Calu3 (cell line): Measurements from ENCODE around the gene MT2A. TPM values are rescaled to one million over a fixed set of nuclear protein-coding genes. Genes with fewer than 3 reads are reported as not detected.

ENCODE experiments used
- BruUV-seq: library from RNA; stranded (reverse); fragments of 400-500 nt; replicated peaks from 2 replicates; lab custom pipeline; 2021; lab: Mats Ljungman, UMichigan
- CTCF ChIA-PET: fragments of 300-600 bp; sonication (Branson Sonifier 250); formaldehyde crosslinking; loops from one replicate; lab custom pipeline; 2022; ENCODE audit warnings: antibody characterized with exemption; lab: Charles Lee
- DNase-seq: peaks from one replicate; pipeline ENCODE4 v3.0.0; 2022
- H3K27ac Mint-ChIP-seq: one replicate; pipeline ENCODE4 v1.8.0; 2022; ENCODE audit warnings: mixed read lengths; ENCODE audit not compliant: unreplicated experiment
- H3K27me3 Mint-ChIP-seq: one replicate; pipeline ENCODE4 v1.8.0; 2022; ENCODE audit warnings: mixed read lengths; ENCODE audit not compliant: unreplicated experiment
- H3K36me3 Mint-ChIP-seq: one replicate; pipeline ENCODE4 v1.8.0; 2022; ENCODE audit warnings: mild to moderate bottlenecking, moderate library complexity, mixed read lengths; ENCODE audit not compliant: insufficient read depth, unreplicated experiment
- H3K4me1 Mint-ChIP-seq: one replicate; pipeline ENCODE4 v1.8.0; 2022; ENCODE audit warnings: mild to moderate bottlenecking, low read depth, mixed read lengths; ENCODE audit not compliant: unreplicated experiment
- H3K4me3 Mint-ChIP-seq: one replicate; pipeline ENCODE4 v1.8.0; 2022; ENCODE audit warnings: mild to moderate bottlenecking, low read depth, moderate library complexity, mixed read lengths; ENCODE audit not compliant: unreplicated experiment
- H3K9me3 Mint-ChIP-seq: one replicate; pipeline ENCODE4 v1.8.0; 2022; ENCODE audit warnings: low read depth, mixed read lengths; ENCODE audit not compliant: unreplicated experiment
- intact Hi-C: fragments of 100-400 bp; cut with micrococcal nuclease; formaldehyde crosslinking; loops from one replicate; pipeline ENCODE4 v1.10.0; 2022; ENCODE audit not compliant: unreplicated experiment
- total RNA-seq: library from RNA; stranded (reverse); gene quantifications from 2 replicates; pipeline ENCODE4 v1.2.3, GENCODE V29; 2022
- TF ChIP-seq, protein P1 (sequence below): fragments of 200-600 bp; IDR thresholded peaks from one replicate; pipeline ENCODE4 v1.8.0; 2022; ENCODE audit warnings: antibody characterized with exemption; ENCODE audit not compliant: unreplicated experiment

The MT2A gene
- total RNA-seq, 1 experiment from 2014 or later, result 8.2 TPM

GRCh38 chr16:56636616-56637413, 28.4 kb downstream of the MT2A start:
- no peak overlapping the region for H3K4me3 Mint-ChIP-seq
- TF ChIP-seq, protein P1, sequence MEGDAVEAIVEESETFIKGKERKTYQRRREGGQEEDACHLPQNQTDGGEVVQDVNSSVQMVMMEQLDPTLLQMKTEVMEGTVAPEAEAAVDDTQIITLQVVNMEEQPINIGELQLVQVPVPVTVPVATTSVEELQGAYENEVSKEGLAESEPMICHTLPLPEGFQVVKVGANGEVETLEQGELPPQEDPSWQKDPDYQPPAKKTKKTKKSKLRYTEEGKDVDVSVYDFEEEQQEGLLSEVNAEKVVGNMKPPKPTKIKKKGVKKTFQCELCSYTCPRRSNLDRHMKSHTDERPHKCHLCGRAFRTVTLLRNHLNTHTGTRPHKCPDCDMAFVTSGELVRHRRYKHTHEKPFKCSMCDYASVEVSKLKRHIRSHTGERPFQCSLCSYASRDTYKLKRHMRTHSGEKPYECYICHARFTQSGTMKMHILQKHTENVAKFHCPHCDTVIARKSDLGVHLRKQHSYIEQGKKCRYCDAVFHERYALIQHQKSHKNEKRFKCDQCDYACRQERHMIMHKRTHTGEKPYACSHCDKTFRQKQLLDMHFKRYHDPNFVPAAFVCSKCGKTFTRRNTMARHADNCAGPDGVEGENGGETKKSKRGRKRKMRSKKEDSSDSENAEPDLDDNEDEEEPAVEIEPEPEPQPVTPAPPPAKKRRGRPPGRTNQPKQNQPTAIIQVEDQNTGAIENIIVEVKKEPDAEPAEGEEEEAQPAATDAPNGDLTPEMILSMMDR, result no peak
- BruUV-seq, result no TSS peak
- CTCF ChIA-PET, result interaction anchor here (0.7 kb wide), 1 partner anchor 28 kb away, joined by 3 read pairs; no protein-coding TSS in a partner anchor
- H3K27ac Mint-ChIP-seq, result no peak overlapping the region
- intact Hi-C loops, result no loop called here
- no peak for DNase-seq
- H3K36me3 Mint-ChIP-seq, result peaks cover 14% of the 10 kb centered on the region
- H3K27me3 Mint-ChIP-seq, result peaks cover 99% of the 10 kb centered on the region
- peaks cover 14% of the 10 kb centered on the region for H3K4me1 Mint-ChIP-seq
- H3K9me3 Mint-ChIP-seq, result no peaks in the 10 kb centered on the region

- intact Hi-C loops, result no loop called here
- no peaks in the 10 kb centered on the region for H3K9me3 Mint-ChIP-seq
- BruUV-seq, result no TSS peak
- H3K27me3 Mint-ChIP-seq, result peaks cover 99% of the 10 kb centered on the region
- peaks cover 14% of the 10 kb centered on the region for H3K36me3 Mint-ChIP-seq
- H3K27ac Mint-ChIP-seq, result no peak within 1 kb of the TSS
- TF ChIP-seq, protein P1, result no peak
- H3K4me1 Mint-ChIP-seq, result peaks cover 17% of the 10 kb centered on the region
- peak; percentile 50 for DNase-seq
- peak within 1 kb of the TSS; percentile 72 for H3K4me3 Mint-ChIP-seq
- CTCF ChIA-PET, result no interaction called here
These were observed 29.7 kb downstream of the MT2A start, which contains the start of gene MT1A for GRCh38 chr16:56637814-56638750. TSS of gene MT1A (plus strand) at chr16:56638666. CDS start at chr16:56638739, 73 bp downstream.

DNA sequence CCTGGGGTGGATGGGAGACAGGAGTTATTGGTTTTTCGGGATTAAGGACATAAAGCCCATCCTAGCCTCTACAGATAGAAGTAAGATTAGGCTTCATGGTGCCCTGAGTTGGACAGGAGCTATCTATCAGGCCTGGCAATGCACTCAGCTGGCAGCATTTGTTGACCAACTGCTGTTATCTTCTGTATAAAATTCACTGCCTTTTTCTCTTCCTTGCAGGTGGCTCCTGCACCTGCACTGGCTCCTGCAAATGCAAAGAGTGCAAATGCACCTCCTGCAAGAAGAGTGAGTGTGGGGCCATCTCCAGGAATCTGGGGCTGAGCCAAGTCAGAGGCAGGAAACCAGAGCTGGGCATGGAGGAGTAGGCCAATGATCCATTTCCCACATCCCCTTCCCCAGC, 30.7 kb downstream of the MT2A start:
- Mint-ChIP-seq H3K4me3 (peak overlapping the region; percentile 72), H3K27ac (no peak overlapping the region), H3K9me3 (no peaks in the 10 kb centered on the region), H3K27me3 (peaks cover 99% of the 10 kb centered on the region), H3K36me3 (peaks cover 23% of the 10 kb centered on the region), H3K4me1 (peaks cover 27% of the 10 kb centered on the region)
- no TSS peak for BruUV-seq
- CTCF ChIA-PET, result no interaction called here
- intact Hi-C loops, result no loop called here
- TF ChIP-seq, protein P1, result no peak
- no peak for DNase-seq

DNA sequence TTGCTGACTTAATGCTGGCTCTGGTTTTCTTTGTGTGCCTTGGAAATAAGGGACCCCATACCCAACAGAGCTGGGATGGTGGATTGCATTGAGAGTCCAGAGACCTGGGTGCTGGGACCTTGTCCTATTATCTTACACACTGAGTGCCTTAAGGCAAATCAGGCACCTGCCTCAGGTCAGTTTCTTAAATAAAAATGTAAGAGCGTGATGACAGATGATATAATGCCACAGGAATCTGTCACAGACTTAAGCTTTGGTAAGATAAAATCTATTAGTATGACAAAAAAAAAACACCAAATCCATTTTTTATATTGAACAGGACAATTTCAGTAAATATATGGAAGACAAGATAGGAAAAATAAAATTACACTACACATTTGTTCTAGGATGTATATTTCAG, 31.7 kb downstream of the MT2A start:
- no TSS peak for BruUV-seq
- intact Hi-C loops, result no loop called here
- Mint-ChIP-seq H3K27ac (no peak overlapping the region), H3K27me3 (peaks cover 99% of the 10 kb centered on the region), H3K4me1 (peaks cover 32% of the 10 kb centered on the region), H3K36me3 (peaks cover 23% of the 10 kb centered on the region), H3K4me3 (no peak overlapping the region), H3K9me3 (no peaks in the 10 kb centered on the region)
- TF ChIP-seq, protein P1, result no peak
- DNase-seq, result no peak
- CTCF ChIA-PET, result interaction anchor here (1.1 kb wide), 1 partner anchor 62 kb away, joined by 3 read pairs; no protein-coding TSS in a partner anchor
